ENCODE results near the gene TMTC4.

- TF ChIP-seq CTCF (IDR thresholded peaks at IDR 0.05; ENCODE audit: low read depth, low read length), result no peak
- TF ChIP-seq POLR2A (IDR thresholded peaks at IDR 0.05; ENCODE audit: extremely low read depth, insufficient read length), result no peak
- no peak; the same call in 1 of the 2 replicates for TF ChIP-seq MYC (IDR thresholded peaks at IDR 0.05; ENCODE audit: low read depth, low read length)
These were observed at the start of gene TMTC4 for GRCh38 chr13:100674572-100674871.

Measured in NB4 (cell line).